IMR-90 (cell line): ENCODE data around the gene ABCC3. TPM values are rescaled to one million over a fixed set of nuclear protein-coding genes. Genes with fewer than 3 reads are reported as not detected.
A peak's percentile ranks its signal among the peaks of the same experiment; 100 is the strongest.

Experiments used
- ATAC-seq: fragments of 200-7000 bp; cut with Tn5 transposase; 2 replicates; pipeline ENCODE4 v1.9.1; 2020; ENCODE audit warnings: low read depth, mild to moderate bottlenecking, moderate library complexity
- BruUV-seq: library from RNA; stranded (reverse); fragments of 400-500 nt; replicated peaks from 2 replicates; lab custom pipeline; 2021; lab: Mats Ljungman, UMichigan
- CTCF ChIA-PET: fragments of 300-600 bp; formaldehyde crosslinking; extraction: SDS; loops from one replicate; lab custom pipeline; 2021; ENCODE audit warnings: antibody characterized with exemption; lab: Yijun Ruan, JAX
- POLR2A ChIA-PET: fragments of 300-600 bp; sonication (Branson Sonifier 250); formaldehyde crosslinking; loops from one replicate; lab custom pipeline; 2022; ENCODE audit warnings: antibody characterized with exemption; ENCODE audit not compliant: unreplicated experiment; lab: Charles Lee
- DNase-seq: peaks from one replicate; pipeline ENCODE4 v3.0.0; 2013
- H2AFZ ChIP-seq: replicated peaks from 2 replicates; pipeline ENCODE3; 2013; ENCODE audit warnings: low read length, mild to moderate bottlenecking; ENCODE audit not compliant: poor library complexity
- H2AK5ac ChIP-seq: 2 replicates; pipeline ENCODE4 v1.6.1; 2013; ENCODE audit warnings: low read depth, low read length, inconsistent platforms
- H2AK9ac ChIP-seq: replicated peaks from 2 replicates; pipeline ENCODE3; 2013; ENCODE audit warnings: mild to moderate bottlenecking, low read depth, low read length, moderate library complexity; ENCODE audit not compliant: poor library complexity
- H2BK120ac ChIP-seq: 2 replicates; pipeline ENCODE4 v1.6.1; 2013; ENCODE audit warnings: low read depth, low read length, inconsistent platforms
- H2BK15ac ChIP-seq: 3 replicates; pipeline ENCODE4 v1.6.1; 2013; ENCODE audit warnings: low read depth, low read length, inconsistent platforms
- H2BK20ac ChIP-seq: 2 replicates; pipeline ENCODE4 v1.6.1; 2013; ENCODE audit warnings: low read depth, mild to moderate bottlenecking, inconsistent platforms, low read length, moderate library complexity
- H2BK5ac ChIP-seq: 2 replicates; pipeline ENCODE4 v1.6.1; 2013; ENCODE audit warnings: mild to moderate bottlenecking, low read depth, low read length, inconsistent platforms; ENCODE audit not compliant: poor library complexity, severe bottlenecking
- H3K14ac ChIP-seq: replicated peaks from 2 replicates; pipeline ENCODE4 v1.6.1; 2013; ENCODE audit warnings: low read depth, low read length, inconsistent platforms
- H3K18ac ChIP-seq: 2 replicates; pipeline ENCODE4 v1.6.1; 2013; ENCODE audit warnings: low read depth, low read length, control low read depth
- H3K23ac ChIP-seq: 2 replicates; pipeline ENCODE4 v1.6.1; 2013; ENCODE audit warnings: low read depth, low read length, inconsistent platforms
- H3K27ac ChIP-seq: 2 replicates; pipeline ENCODE4 v1.5.1; 2013; ENCODE audit warnings: mild to moderate bottlenecking, control low read depth, low read length; ENCODE audit not compliant: insufficient read depth
- H3K27me3 ChIP-seq: 2 replicates; pipeline ENCODE4 v1.6.1; 2013; ENCODE audit warnings: low read length; ENCODE audit not compliant: control insufficient read depth, insufficient read depth
- H3K36me3 ChIP-seq: 2 replicates; pipeline ENCODE4 v1.6.1; 2013; ENCODE audit warnings: low read length, mixed read lengths; ENCODE audit not compliant: control insufficient read depth, insufficient read depth
- H3K4ac ChIP-seq: 2 replicates; pipeline ENCODE4 v1.6.1; 2013; ENCODE audit warnings: low read depth, low read length, inconsistent platforms
- H3K4me1 ChIP-seq: 2 replicates; pipeline ENCODE4 v1.6.1; 2013; ENCODE audit warnings: low read length, mixed read lengths; ENCODE audit not compliant: control insufficient read depth, insufficient read depth
- H3K4me2 ChIP-seq: 2 replicates; pipeline ENCODE4 v1.6.1; 2013; ENCODE audit warnings: low read depth, mild to moderate bottlenecking, control low read depth, low read length, moderate library complexity
- H3K4me3 ChIP-seq: 2 replicates; pipeline ENCODE4 v1.5.1; 2013; ENCODE audit warnings: low read depth, mild to moderate bottlenecking, control low read depth, low read length, moderate library complexity; ENCODE audit not compliant: insufficient read depth
- H3K56ac ChIP-seq: 2 replicates; pipeline ENCODE4 v1.6.1; 2013; ENCODE audit warnings: low read length, inconsistent platforms; ENCODE audit not compliant: insufficient read depth; ENCODE audit errors: extremely low read depth
- H3K79me1 ChIP-seq, 2 experiments: 2 replicates each; pipeline ENCODE4 v1.6.1; 2013; ENCODE audit warnings: low read length in 2 of 2, inconsistent platforms in 1 of 2, low read depth in 1 of 2
- H3K9ac ChIP-seq: 2 replicates; pipeline ENCODE4 v1.6.1; 2013; ENCODE audit warnings: low read depth, low read length, control low read depth
- H3K9me1 ChIP-seq: 2 replicates; pipeline ENCODE4 v1.6.1; 2013; ENCODE audit warnings: low read length, inconsistent platforms; ENCODE audit not compliant: insufficient read depth
- H3K9me3 ChIP-seq: 2 replicates; pipeline ENCODE4 v1.6.1; 2013; ENCODE audit warnings: low read length; ENCODE audit not compliant: control insufficient read depth, insufficient read depth
- H4K20me1 ChIP-seq: 2 replicates; pipeline ENCODE4 v1.6.1; 2013; ENCODE audit warnings: low read length, inconsistent platforms; ENCODE audit not compliant: insufficient read depth
- H4K5ac ChIP-seq: 2 replicates; pipeline ENCODE4 v1.6.1; 2013; ENCODE audit warnings: mild to moderate bottlenecking, low read depth, low read length, control low read depth
- H4K8ac ChIP-seq, 2 experiments: 2 replicates each; pipeline ENCODE4 v1.6.1; 2013; ENCODE audit warnings: low read depth in 2 of 2, low read length in 2 of 2, control low read depth in 1 of 2, inconsistent platforms in 1 of 2
- H4K91ac ChIP-seq: 2 replicates; pipeline ENCODE4 v1.6.1; 2013; ENCODE audit warnings: low read depth, low read length, inconsistent platforms; ENCODE audit not compliant: insufficient read depth
- CEBPB ChIP-seq: IDR thresholded peaks from 2 replicates; pipeline ENCODE4 v1.6.1; 2012; ENCODE audit warnings: low read depth, low read length, improper control_type of control experiment
- RFX5 ChIP-seq: IDR thresholded peaks from 2 replicates; pipeline ENCODE4 v1.8.0; 2012; ENCODE audit warnings: low read depth, mild to moderate bottlenecking, low read length, moderate library complexity
- WGBS, 2 experiments: methylation state at CpG; one replicate each; pipeline versions ENCODE4 v1.1.5 to v1.1.7; 2013; ENCODE audit warnings: missing lambda C conversion rate in 2 of 2; ENCODE audit not compliant: insufficient read length in 1 of 2; ENCODE audit errors: extremely low coverage in 2 of 2; 5-methylcytosine and 5-hydroxymethylcytosine counted together
- dilution Hi-C: fragments of 300-500 bp; cut with HindIII; formaldehyde crosslinking; loops from one replicate; pipeline ENCODE4 v1.14.3; 2018; ENCODE audit warnings: low sequenced_read_pairs; ENCODE audit not compliant: unreplicated experiment
- in situ Hi-C: fragments of 300-500 bp; cut with MboI; formaldehyde crosslinking; loops from 3 replicates; pipeline ENCODE4 v1.14.3; 2019; ENCODE audit warnings: low sequenced_read_pairs, inconsistent platforms, mixed read lengths
- intact Hi-C: fragments of 100-400 bp; cut with micrococcal nuclease; formaldehyde crosslinking; loops from 2 replicates; pipeline ENCODE4 v1.10.0; 2022
- polyA plus RNA-seq, 3 experiments: library from polyadenylated mRNA; depleted of rRNA; stranded (reverse); fragments of >200 nt; gene quantifications; 2 replicates each; pipeline ENCODE4 v1.2.3, GENCODE V29; 2012; ENCODE audit warnings: low replicate concordance in 1 of 3
- total RNA-seq: library from RNA; depleted of rRNA; stranded (reverse); fragments of >200 nt; gene quantifications from 2 replicates; pipeline ENCODE4 v1.2.3, GENCODE V29; 2012

Gene ABCC3
- total and polyA plus RNA-seq, 2 of the 4 experiments (the other 2 are of a cell fraction), result 3.2 to 6.6 TPM

DNA sequence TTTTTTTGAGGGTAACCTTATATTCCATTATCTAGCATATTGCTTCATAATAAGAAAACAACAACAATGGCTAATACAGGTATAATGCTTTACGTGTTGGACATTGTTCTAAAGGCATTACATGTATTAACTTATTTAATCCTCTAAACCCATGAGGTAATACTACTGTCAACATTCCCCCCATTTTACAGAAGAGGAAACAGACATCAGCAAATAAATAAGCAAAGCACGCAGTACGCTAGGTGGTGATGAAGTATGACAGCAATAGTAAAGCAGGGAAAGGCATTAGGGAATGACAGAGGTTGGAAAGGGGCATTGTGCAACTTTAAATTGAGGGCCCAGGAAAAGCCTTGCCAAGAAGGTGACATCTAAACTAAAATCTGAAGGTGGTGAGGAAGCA lies 68.5 kb downstream of the ABCC3 start:
- CTCF ChIA-PET, result interaction anchor here (0.5 kb wide), 1 partner anchor 1799 kb away, joined by 10 read pairs; no protein-coding TSS in a partner anchor
- Histone ChIP-seq H3K23ac (no peak overlapping the region), H3K14ac (no peak overlapping the region), H3K4me2 (no peak overlapping the region), H3K36me3 (peaks cover 10% of the 10 kb centered on the region), H2AK9ac (no peak overlapping the region), H3K4me1 (no peaks in the 10 kb centered on the region), H3K56ac (no peak overlapping the region), H2BK120ac (no peak overlapping the region), H4K5ac (no peak overlapping the region), H4K20me1 (peaks cover 8% of the 10 kb centered on the region; the same call in 1 of the 2 replicates), H3K9me3 (no peaks in the 10 kb centered on the region), H4K91ac (no peak overlapping the region), H3K27ac (no peak overlapping the region), H3K4me3 (no peak overlapping the region), H3K4ac (no peak overlapping the region), H3K18ac (no peak overlapping the region), H2BK15ac (no peak overlapping the region), H2BK5ac (no peak overlapping the region), H2AFZ (no peak overlapping the region), H2BK20ac (no peak overlapping the region), H2AK5ac (no peak overlapping the region), H3K9me1 (peaks cover 3% of the 10 kb centered on the region; the same call in 1 of the 2 replicates), H4K8ac (no peak overlapping the region), H3K27me3 (no peaks in the 10 kb centered on the region), H3K79me1 (peaks cover 32 to 64% of the 10 kb centered on the region in 2 experiments), H3K9ac (no peak overlapping the region)
- dilution Hi-C loops, result no loop called here
- no CpG with 5 or more reads among the region's 3 CpGs for WGBS, 2 experiments
- ATAC-seq (no peak), DNase-seq (no peak)
- in situ Hi-C loops, result no loop called here
- no TSS peak for BruUV-seq
- POLR2A ChIA-PET, result interaction anchor here (1.0 kb wide), 1 partner anchor 43 kb away, joined by 7 read pairs; no protein-coding TSS in a partner anchor
- TF ChIP-seq RFX5 (no peak), CEBPB (peak; percentile 48; the same call in 1 of the 2 replicates)
- intact Hi-C loops, result no loop called here
